Adrenal gland (tissue), 12 donors: Measurements from ENCODE around the gene ANKMY1. TPM values are rescaled to one million over a fixed set of nuclear protein-coding genes. Genes with fewer than 3 reads are reported as not detected.
A peak's percentile ranks its signal among the peaks of the same experiment; 100 is the strongest.

ENCODE experiments used
- DNase-seq, 7 donors: peaks; one replicate each; pipeline ENCODE4 v3.0.0-alpha.2; 2019 to 2020
- H3K27ac ChIP-seq, 5 donors: fragments of 200-600 bp; sonication (generic) in 4 of 5; 1 replicate in 3 of 5; 2 replicates in 2 of 5; pipeline versions ENCODE4 v1.5.1 to v1.8.0; 2016 to 2020; ENCODE audit warnings: mild to moderate bottlenecking in 1 of 5
- H3K27me3 ChIP-seq: fragments of 200-600 bp; 2 replicates; pipeline ENCODE4 v1.8.0; 2021
- H3K36me3 ChIP-seq, 2 donors: fragments of 200-600 bp; replicated peaks in 1 of 2; 1 replicate in 1 of 2; 2 replicates in 1 of 2; pipeline versions ENCODE4 v1.5.1 to v1.8.0; 2018 to 2022
- H3K4me1 ChIP-seq, 2 donors: fragments of 200-600 bp; replicated peaks in 1 of 2; 1 replicate in 1 of 2; 2 replicates in 1 of 2; pipeline versions ENCODE4 v1.5.1 to v1.8.0; 2018 to 2021
- H3K4me3 ChIP-seq, 4 donors: fragments of 200-600 bp; sonication (generic) in 3 of 4; one replicate each; pipeline ENCODE4 v1.5.1; 2016 to 2018
- H3K9me3 ChIP-seq, 3 donors: fragments of 200-600 bp; sonication (generic) in 1 of 3; replicated peaks in 1 of 3; 1 replicate in 2 of 3; 2 replicates in 1 of 3; pipeline versions ENCODE4 v1.5.1 to v1.8.0; 2016 to 2021
- POLR2A ChIP-seq, 2 donors: fragments of 450-650 bp; IDR thresholded peaks; one replicate each; pipeline ENCODE4 v1.6.1; 2017; ENCODE audit warnings: antibody characterized with exemption in 2 of 2, mild to moderate bottlenecking in 2 of 2, moderate library complexity in 1 of 2
- WGBS, 4 donors: extraction: QIAGEN DNeasy Blood & Tissue Kit in 2 of 4; methylation state at CpG; one replicate each; pipeline versions ENCODE4 v1.1.5 to v1.1.7; 2013 to 2017; 5-methylcytosine and 5-hydroxymethylcytosine counted together
- intact Hi-C, 2 donors: fragments of 100-400 bp; cut with DNase I; formaldehyde crosslinking; loops; one replicate each; pipeline versions ENCODE4 v1.14.1 to v1.15.0; 2022 to 2023
- polyA plus RNA-seq, 3 donors: library from polyadenylated mRNA; stranded (reverse); fragments of 200-250 nt in 2 of 3; fragments of 350-450 nt in 1 of 3; fragmentation: Illumina TruSeq in 1 of 3; extraction: RNeasy Lipid Tissue Mini Kit (QIAGEN cat#74804) in 1 of 3; gene quantifications; one replicate each; pipeline ENCODE4 v1.2.3, GENCODE V29; 2013 to 2014
- total RNA-seq, 9 donors: library from RNA; depleted of rRNA in 4 of 9; stranded (reverse); fragments of >200 nt in 4 of 9; fragments of 120-200 nt in 1 of 9; fragmentation: NEBNext Ultra II Directional in 1 of 9; extraction: Animal tissue kit (Norgen Biotek cat#: 25700) in 1 of 9; gene quantifications; one replicate each; pipeline versions ENCODE4 v1.1.0 to v1.2.4, GENCODE V29; 2013 to 2023
- TF ChIP-seq, protein P1 (sequence below), 6 experiments: fragments of 450-650 bp in 4 of 6; fragments of 200-600 bp in 2 of 6; sonication (generic) in 1 of 6; IDR thresholded peaks; 1 replicate in 5 of 6; 2 replicates in 1 of 6; pipeline versions ENCODE4 v1.5.1 to v1.8.0; 2016 to 2021; ENCODE audit warnings: antibody characterized with exemption in 6 of 6, mild to moderate bottlenecking in 2 of 6, moderate library complexity in 1 of 6
- donor health status: healthy with polysubstance abuse.
- donor health status: Bipolar disorder and iron deficiency.
- donor health status: DM: yes; HTN: yes; CAD: no.
- donor health status: DM: no; HTN: no; CAD: no.
- donor health status: DM: no; HTN: no; CAD: no.
- donor health status: DM: yes; HTN: yes; CAD: no.

ANKMY1 gene
- total and polyA plus RNA-seq, 12 donors = 7.2 to 31.7 (median 12.0) TPM

DNA sequence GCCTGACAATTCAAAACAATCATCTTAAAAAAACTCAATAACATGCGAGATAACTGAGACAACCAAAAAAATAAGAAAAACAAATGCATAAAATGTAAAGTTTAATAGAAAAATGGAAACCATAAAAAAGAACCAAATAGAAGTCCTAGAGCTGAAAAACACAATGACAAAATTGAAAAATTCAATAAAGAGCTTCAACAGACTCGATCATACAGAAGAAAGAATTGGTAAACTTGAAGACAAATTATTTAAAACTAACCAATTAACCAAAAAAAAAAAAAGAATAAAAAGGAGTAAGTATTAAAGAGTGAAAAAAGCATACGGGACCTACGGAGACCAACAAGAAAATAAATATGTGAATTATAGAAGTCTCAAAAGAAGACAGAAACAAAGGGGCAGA is 84.6 kb downstream of the ANKMY1 start:
- Histone ChIP-seq H3K27me3 (no peaks in the 10 kb centered on the region), H3K4me1 (no peaks in the 10 kb centered on the region), H3K36me3 (no peaks in the 10 kb centered on the region), H3K9me3 (no peaks in the 10 kb centered on the region), H3K27ac (no peak overlapping the region), H3K4me3 (no peak overlapping the region)
- TF ChIP-seq, protein P1, sequence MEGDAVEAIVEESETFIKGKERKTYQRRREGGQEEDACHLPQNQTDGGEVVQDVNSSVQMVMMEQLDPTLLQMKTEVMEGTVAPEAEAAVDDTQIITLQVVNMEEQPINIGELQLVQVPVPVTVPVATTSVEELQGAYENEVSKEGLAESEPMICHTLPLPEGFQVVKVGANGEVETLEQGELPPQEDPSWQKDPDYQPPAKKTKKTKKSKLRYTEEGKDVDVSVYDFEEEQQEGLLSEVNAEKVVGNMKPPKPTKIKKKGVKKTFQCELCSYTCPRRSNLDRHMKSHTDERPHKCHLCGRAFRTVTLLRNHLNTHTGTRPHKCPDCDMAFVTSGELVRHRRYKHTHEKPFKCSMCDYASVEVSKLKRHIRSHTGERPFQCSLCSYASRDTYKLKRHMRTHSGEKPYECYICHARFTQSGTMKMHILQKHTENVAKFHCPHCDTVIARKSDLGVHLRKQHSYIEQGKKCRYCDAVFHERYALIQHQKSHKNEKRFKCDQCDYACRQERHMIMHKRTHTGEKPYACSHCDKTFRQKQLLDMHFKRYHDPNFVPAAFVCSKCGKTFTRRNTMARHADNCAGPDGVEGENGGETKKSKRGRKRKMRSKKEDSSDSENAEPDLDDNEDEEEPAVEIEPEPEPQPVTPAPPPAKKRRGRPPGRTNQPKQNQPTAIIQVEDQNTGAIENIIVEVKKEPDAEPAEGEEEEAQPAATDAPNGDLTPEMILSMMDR (IDR thresholded peaks at IDR 0.05) = no peak
- TF ChIP-seq POLR2A (IDR thresholded peaks at IDR 0.05) = no peak
- 93 to 95% (median 95%) methylated on average over 4 of the region's 4 CpGs for WGBS, 4 donors
- intact Hi-C loops = no loop called here
- DNase-seq = no peak

DNA sequence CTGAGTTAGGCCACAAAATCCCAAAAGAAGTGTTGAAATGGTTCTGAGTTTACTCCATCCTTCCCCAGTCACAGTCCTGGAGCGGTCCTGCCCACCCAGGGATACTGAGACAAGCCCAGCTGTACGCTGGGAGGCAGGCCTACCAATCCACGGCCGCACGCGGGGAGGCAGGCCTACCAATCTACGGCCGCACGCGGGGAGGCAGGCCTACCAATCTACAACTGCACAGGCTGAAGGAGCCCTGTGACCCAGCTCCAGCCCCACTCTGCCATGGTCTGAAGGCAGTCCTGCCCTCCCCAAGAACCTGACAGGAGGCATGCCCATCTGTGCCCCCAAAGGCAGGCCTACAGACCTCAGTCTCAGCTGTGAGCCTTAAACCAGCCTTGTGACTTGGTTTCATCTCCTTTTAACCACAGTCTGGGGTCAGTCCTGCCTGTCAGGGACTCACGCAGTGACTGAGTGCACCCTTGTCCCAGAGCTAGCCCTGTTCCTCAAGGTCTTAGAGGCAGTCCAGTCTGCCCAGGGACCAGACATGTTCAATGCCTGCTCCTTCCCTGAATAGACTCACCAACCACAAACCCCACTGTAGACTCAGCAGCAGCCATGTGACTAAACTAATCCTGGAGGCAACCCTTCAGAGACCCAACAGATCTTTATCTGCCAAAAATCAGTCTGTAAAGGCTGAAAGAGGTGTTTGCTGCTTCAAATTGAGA is 85.6 kb downstream of the ANKMY1 start:
- Histone ChIP-seq H3K27ac (no peak overlapping the region), H3K9me3 (no peaks in the 10 kb centered on the region), H3K36me3 (no peaks in the 10 kb centered on the region), H3K27me3 (no peaks in the 10 kb centered on the region), H3K4me1 (peaks cover 0 to 9% of the 10 kb centered on the region in 2 donors), H3K4me3 (no peak overlapping the region)
- no peak for TF ChIP-seq POLR2A (IDR thresholded peaks at IDR 0.05)
- TF ChIP-seq, protein P1 (IDR thresholded peaks at IDR 0.05) = no peak
- intact Hi-C loops = no loop called here
- 94 to 100% (median 99%) methylated on average over 6 to 11 of the region's 11 CpGs for WGBS, 4 donors
- DNase-seq = peak in 2 of 7 donors; percentile 21 to 46

DNA sequence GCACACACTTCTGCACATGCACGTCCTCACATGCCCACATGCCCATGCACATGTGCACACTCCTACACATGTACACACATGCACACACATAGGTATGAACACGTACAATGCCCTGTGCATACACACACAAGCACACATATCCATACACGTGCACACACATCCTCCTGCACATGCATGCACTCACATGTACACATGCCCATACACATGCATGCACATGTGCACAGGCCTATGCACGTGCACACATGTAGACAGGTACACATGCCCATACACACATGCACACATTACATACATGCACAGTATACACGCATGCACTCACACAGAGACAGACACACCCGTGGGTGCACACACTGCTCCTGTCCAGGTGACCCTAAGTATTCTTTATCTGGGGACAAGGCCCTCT is 88.0 kb downstream of the ANKMY1 start:
- Histone ChIP-seq H3K36me3 (peaks cover 0 to 7% of the 10 kb centered on the region in 2 donors), H3K9me3 (no peaks in the 10 kb centered on the region), H3K27me3 (no peaks in the 10 kb centered on the region), H3K4me1 (peaks cover 6 to 20% of the 10 kb centered on the region in 2 donors), H3K27ac (no peak overlapping the region), H3K4me3 (no peak overlapping the region)
- peak in 3 of 7 donors; percentile 13 to 54 (median 21) for DNase-seq
- WGBS, 4 donors = 93 to 97% (median 94%) methylated on average over 6 of the region's 6 CpGs
- TF ChIP-seq, protein P1 (IDR thresholded peaks at IDR 0.05) = no peak
- no peak for TF ChIP-seq POLR2A (IDR thresholded peaks at IDR 0.05)
- intact Hi-C loops = no loop called here

DNA sequence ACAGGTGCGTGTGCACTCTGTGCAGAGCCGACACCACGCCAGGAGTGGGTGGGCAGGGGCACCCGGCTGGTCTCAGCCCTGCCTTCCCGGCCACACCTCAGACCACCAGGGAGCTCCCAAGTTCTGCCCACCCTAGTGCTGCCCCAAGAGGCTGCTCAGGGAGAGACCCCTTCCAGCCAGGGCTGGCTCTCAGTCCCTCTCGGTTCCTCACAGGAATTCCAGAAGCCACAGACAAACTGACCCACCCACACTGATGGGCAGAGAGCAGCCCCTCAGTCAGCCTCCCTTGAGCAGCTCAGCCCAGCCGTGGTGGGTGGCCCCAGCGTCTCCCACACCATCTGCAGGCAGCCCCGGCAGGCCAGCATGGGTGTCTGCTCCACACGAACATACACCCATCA is 88.5 kb downstream of the ANKMY1 start:
- H3K27ac ChIP-seq = no peak overlapping the region
- H3K36me3 ChIP-seq = peaks cover 0 to 11% of the 10 kb centered on the region in 2 donors
- H3K9me3 ChIP-seq = no peaks in the 10 kb centered on the region
- intact Hi-C loops = no loop called here
- TF ChIP-seq, protein P1 (IDR thresholded peaks at IDR 0.05) = no peak
- peak in 1 of 2 donors; percentile 3 for TF ChIP-seq POLR2A (IDR thresholded peaks at IDR 0.05)
- no peak overlapping the region for H3K4me3 ChIP-seq
- no peaks in the 10 kb centered on the region for H3K27me3 ChIP-seq
- H3K4me1 ChIP-seq = peaks cover 6 to 20% of the 10 kb centered on the region in 2 donors
- DNase-seq = peak in 4 of 7 donors; percentile 14 to 49 (median 20)
- 54 to 77% (median 62%) methylated on average over 7 to 10 of the region's 10 CpGs for WGBS, 4 donors
